Measurements from ENCODE around the gene CASZ1.

CASZ1 gene, protein sequence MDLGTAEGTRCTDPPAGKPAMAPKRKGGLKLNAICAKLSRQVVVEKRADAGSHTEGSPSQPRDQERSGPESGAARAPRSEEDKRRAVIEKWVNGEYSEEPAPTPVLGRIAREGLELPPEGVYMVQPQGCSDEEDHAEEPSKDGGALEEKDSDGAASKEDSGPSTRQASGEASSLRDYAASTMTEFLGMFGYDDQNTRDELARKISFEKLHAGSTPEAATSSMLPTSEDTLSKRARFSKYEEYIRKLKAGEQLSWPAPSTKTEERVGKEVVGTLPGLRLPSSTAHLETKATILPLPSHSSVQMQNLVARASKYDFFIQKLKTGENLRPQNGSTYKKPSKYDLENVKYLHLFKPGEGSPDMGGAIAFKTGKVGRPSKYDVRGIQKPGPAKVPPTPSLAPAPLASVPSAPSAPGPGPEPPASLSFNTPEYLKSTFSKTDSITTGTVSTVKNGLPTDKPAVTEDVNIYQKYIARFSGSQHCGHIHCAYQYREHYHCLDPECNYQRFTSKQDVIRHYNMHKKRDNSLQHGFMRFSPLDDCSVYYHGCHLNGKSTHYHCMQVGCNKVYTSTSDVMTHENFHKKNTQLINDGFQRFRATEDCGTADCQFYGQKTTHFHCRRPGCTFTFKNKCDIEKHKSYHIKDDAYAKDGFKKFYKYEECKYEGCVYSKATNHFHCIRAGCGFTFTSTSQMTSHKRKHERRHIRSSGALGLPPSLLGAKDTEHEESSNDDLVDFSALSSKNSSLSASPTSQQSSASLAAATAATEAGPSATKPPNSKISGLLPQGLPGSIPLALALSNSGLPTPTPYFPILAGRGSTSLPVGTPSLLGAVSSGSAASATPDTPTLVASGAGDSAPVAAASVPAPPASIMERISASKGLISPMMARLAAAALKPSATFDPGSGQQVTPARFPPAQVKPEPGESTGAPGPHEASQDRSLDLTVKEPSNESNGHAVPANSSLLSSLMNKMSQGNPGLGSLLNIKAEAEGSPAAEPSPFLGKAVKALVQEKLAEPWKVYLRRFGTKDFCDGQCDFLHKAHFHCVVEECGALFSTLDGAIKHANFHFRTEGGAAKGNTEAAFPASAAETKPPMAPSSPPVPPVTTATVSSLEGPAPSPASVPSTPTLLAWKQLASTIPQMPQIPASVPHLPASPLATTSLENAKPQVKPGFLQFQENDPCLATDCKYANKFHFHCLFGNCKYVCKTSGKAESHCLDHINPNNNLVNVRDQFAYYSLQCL (N-terminal part only)

DNA sequence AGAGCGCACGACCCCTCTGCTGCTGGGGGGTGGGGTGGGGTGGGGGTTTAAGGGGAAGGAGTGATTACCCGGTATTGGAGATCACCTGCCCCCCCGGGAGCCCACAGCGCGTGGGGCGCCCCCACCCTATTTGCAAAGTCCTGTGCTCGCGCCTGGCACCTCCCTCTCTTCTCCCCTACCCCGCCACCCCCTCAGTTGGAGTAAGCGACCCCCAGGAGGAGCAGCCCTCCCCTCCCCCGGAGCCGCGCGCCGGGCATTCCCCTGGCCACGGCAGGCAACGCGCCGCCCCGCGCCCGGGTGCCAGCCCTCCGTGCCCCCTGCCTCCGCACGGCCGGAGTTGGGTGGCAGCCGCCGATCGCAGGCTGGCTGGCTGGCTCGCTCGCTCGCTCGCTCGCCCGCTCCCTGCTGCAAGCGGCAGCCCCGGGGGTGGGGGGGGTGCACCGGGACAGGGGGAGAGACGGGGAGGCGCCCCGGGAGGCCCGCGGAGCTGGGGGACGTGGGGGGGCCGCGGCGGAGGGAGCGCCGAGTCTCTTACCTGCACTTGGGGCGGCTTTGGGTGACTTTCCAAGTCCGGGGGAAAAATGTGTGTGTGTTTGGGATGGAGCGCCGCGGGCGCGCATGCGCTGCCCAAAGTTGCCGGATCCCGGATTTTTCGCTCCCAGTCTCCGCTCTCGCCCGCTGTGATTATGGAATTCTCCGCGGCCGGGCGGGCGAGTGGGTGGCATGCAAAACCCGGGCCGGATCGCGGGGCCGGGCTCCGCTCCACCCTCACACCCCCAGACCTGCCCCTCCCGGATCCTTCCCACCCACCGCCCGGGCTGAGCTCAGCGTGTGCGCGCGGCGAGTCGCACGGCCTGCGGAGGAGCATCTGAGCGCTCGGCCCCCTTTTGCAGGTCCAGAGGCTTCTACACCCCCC lies at the start of gene CASZ1:
Gene CASZ1 (minus strand): TSS at position 618 of the 916 bp plus-strand sequence. CDS start 102,757 bp downstream, outside the sequence.
- H3K79me2 ChIP-seq: no peaks in the 10 kb centered on the region
- no peak within 1 kb of the TSS for H3K9ac ChIP-seq
- H2AFZ ChIP-seq: peak within 1 kb of the TSS; percentile 46
- TF ChIP-seq, protein P1, sequence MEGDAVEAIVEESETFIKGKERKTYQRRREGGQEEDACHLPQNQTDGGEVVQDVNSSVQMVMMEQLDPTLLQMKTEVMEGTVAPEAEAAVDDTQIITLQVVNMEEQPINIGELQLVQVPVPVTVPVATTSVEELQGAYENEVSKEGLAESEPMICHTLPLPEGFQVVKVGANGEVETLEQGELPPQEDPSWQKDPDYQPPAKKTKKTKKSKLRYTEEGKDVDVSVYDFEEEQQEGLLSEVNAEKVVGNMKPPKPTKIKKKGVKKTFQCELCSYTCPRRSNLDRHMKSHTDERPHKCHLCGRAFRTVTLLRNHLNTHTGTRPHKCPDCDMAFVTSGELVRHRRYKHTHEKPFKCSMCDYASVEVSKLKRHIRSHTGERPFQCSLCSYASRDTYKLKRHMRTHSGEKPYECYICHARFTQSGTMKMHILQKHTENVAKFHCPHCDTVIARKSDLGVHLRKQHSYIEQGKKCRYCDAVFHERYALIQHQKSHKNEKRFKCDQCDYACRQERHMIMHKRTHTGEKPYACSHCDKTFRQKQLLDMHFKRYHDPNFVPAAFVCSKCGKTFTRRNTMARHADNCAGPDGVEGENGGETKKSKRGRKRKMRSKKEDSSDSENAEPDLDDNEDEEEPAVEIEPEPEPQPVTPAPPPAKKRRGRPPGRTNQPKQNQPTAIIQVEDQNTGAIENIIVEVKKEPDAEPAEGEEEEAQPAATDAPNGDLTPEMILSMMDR (IDR thresholded peaks at IDR 0.05): no peak
- no peaks in the 10 kb centered on the region for H3K4me1 ChIP-seq
- H3K4me3 ChIP-seq (ENCODE audit: low read depth, low read length): peak within 1 kb of the TSS; percentile 54
- no peaks in the 10 kb centered on the region for H3K36me3 ChIP-seq (ENCODE audit: control insufficient read depth, insufficient read depth, low read length)
- no peak within 1 kb of the TSS for H3K27ac ChIP-seq
- no peaks in the 10 kb centered on the region for H3K27me3 ChIP-seq (ENCODE audit: control insufficient read depth, insufficient read depth, low read length)
- no peaks in the 10 kb centered on the region for H3K9me3 ChIP-seq (ENCODE audit: control insufficient read depth, low read length)
- H3K4me2 ChIP-seq (ENCODE audit: low read length): peak within 1 kb of the TSS; percentile 81

DNA sequence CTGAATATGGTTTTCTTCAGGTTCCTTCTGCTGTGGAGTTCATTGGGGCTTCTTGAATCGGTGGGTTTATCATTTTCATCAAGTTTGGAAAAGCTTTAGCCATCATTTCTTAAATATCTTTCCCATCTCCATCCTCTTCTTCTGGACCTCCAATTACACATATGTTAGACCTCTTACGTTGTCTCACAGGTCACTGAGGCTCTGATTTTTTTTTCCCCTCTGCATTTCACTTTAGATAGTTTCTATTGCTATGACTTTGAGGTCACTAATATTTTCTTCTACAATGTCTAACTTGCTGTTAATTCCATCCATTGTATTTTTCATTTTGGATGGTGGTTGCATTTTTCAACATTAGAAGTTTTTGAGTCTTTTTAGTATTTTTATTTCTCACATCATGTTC lies 47.3 kb upstream of the CASZ1 start:
- H3K36me3 ChIP-seq (ENCODE audit: control insufficient read depth, insufficient read depth, low read length): no peaks in the 10 kb centered on the region
- H3K79me2 ChIP-seq: no peaks in the 10 kb centered on the region
- H3K9ac ChIP-seq: no peak overlapping the region
- H3K4me3 ChIP-seq (ENCODE audit: low read depth, low read length): no peak overlapping the region
- TF ChIP-seq, protein P1 (IDR thresholded peaks at IDR 0.05): no peak
- no peaks in the 10 kb centered on the region for H3K9me3 ChIP-seq (ENCODE audit: control insufficient read depth, low read length)
- H3K4me1 ChIP-seq: no peaks in the 10 kb centered on the region
- H3K4me2 ChIP-seq (ENCODE audit: low read length): no peak overlapping the region
- H2AFZ ChIP-seq: no peak overlapping the region
- no peak overlapping the region for H3K27ac ChIP-seq
- no peaks in the 10 kb centered on the region for H3K27me3 ChIP-seq (ENCODE audit: control insufficient read depth, insufficient read depth, low read length)

DNA sequence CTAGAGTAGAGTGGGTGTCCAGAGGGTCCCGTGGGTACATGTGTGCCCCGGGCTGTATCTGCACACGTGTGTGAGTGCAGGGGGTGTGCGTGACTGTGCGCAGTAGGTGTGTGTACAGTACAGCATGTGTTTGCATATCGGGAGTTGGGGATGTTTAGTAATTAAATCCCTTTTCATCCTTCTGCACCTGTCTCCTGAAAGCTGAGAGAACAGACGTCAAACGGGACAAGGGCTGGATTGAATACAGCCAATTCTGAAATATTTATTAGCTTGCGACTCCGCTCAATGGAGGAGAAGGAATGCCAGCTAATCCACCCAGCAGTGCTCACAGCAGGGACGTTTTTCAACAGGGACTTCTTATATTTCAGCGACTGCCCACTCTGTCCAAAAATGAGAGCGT lies 44.7 kb upstream of the CASZ1 start:
- Histone ChIP-seq H3K9me3 (ENCODE audit: control insufficient read depth, low read length) (no peaks in the 10 kb centered on the region), H3K9ac (no peak overlapping the region), H3K27ac (no peak overlapping the region), H3K4me1 (no peaks in the 10 kb centered on the region), H3K36me3 (ENCODE audit: control insufficient read depth, insufficient read depth, low read length) (no peaks in the 10 kb centered on the region), H3K4me2 (ENCODE audit: low read length) (no peak overlapping the region), H3K4me3 (ENCODE audit: low read depth, low read length) (no peak overlapping the region), H3K79me2 (no peaks in the 10 kb centered on the region), H3K27me3 (ENCODE audit: control insufficient read depth, insufficient read depth, low read length) (no peaks in the 10 kb centered on the region), H2AFZ (no peak overlapping the region)
- TF ChIP-seq, protein P1 (IDR thresholded peaks at IDR 0.05): no peak

DNA sequence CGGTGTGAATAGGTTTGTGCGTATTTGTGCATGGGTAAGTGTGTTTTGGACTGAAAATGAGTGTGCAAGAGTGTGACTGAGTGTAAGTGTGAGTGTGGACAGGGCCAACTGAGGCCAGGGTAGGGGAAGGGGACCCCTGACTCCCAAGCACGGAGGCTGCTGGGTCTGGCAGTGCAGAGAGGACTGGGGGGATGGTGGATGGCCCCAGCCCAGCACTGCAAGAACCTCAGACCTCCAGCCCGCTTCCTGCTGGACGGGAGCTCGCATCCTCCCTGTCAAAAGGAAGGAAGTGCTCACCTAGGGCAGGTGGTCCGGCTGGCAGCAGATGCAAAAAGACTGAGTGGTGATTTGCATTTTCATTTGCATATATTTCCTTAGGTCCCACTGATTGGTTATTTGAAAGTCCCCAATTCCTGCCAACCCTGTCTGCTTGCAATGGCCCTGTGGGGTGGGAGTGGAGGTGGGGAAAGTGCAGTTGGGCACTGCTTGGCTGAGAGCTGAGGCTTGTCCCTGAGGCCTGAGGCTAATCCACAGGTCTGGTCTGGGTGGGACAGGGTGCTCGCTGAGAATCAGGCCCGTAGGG lies 42.8 kb upstream of the CASZ1 start:
- Histone ChIP-seq H3K79me2 (no peaks in the 10 kb centered on the region), H3K4me1 (no peaks in the 10 kb centered on the region), H3K27me3 (ENCODE audit: control insufficient read depth, insufficient read depth, low read length) (no peaks in the 10 kb centered on the region), H3K4me2 (ENCODE audit: low read length) (no peak overlapping the region), H3K27ac (no peak overlapping the region), H3K4me3 (ENCODE audit: low read depth, low read length) (no peak overlapping the region), H3K9ac (no peak overlapping the region), H3K36me3 (ENCODE audit: control insufficient read depth, insufficient read depth, low read length) (no peaks in the 10 kb centered on the region), H3K9me3 (ENCODE audit: control insufficient read depth, low read length) (no peaks in the 10 kb centered on the region), H2AFZ (no peak overlapping the region)
- TF ChIP-seq, protein P1 (IDR thresholded peaks at IDR 0.05): no peak
